Endodermal cell (in vitro differentiated cells): ENCODE data around the gene CORO2A. TPM values are rescaled to one million over a fixed set of nuclear protein-coding genes. Genes with fewer than 3 reads are reported as not detected.

Experiments used
- DNase-seq: peaks from one replicate; pipeline ENCODE4 v3.0.0-alpha.2; 2017
- H3K27ac ChIP-seq: 2 replicates; pipeline ENCODE4 v1.5.1; 2013; ENCODE audit warnings: mild to moderate bottlenecking, low read depth, low read length, moderate library complexity
- H3K27me3 ChIP-seq: 2 replicates; pipeline ENCODE4 v1.6.1; 2013; ENCODE audit warnings: mild to moderate bottlenecking, low read length, moderate library complexity; ENCODE audit not compliant: insufficient read depth, control insufficient read depth, poor library complexity, severe bottlenecking
- H3K36me3 ChIP-seq: 2 replicates; pipeline ENCODE4 v1.7.0; 2013; ENCODE audit warnings: mild to moderate bottlenecking, low read length, moderate library complexity; ENCODE audit not compliant: control insufficient read depth, insufficient read depth
- H3K4me1 ChIP-seq: one replicate; pipeline ENCODE4 v1.7.0; 2013; ENCODE audit warnings: low read length; ENCODE audit not compliant: control insufficient read depth, insufficient read depth
- H3K4me3 ChIP-seq: 2 replicates; pipeline ENCODE4 v1.5.1; 2013; ENCODE audit warnings: mild to moderate bottlenecking, low read length, moderate library complexity
- H3K9ac ChIP-seq: 2 replicates; pipeline ENCODE4 v1.6.1; 2013; ENCODE audit warnings: mild to moderate bottlenecking, low read length, moderate library complexity; ENCODE audit not compliant: poor library complexity, severe bottlenecking; ENCODE audit errors: extremely low read depth
- H3K9me3 ChIP-seq: 2 replicates; pipeline ENCODE4 v1.6.1; 2013; ENCODE audit warnings: mild to moderate bottlenecking, low read length, moderate library complexity; ENCODE audit not compliant: control insufficient read depth
- H3K27ac Mint-ChIP-seq: 2 replicates; pipeline ENCODE4 v1.8.0; 2020; ENCODE audit warnings: mixed read lengths
- H3K27me3 Mint-ChIP-seq: 2 replicates; pipeline ENCODE4 v1.8.0; 2021; ENCODE audit warnings: mild to moderate bottlenecking, mixed read lengths; ENCODE audit not compliant: insufficient read depth
- H3K36me3 Mint-ChIP-seq: 2 replicates; pipeline ENCODE4 v1.8.0; 2020; ENCODE audit warnings: low read depth, mixed read lengths
- H3K4me1 Mint-ChIP-seq: 2 replicates; pipeline ENCODE4 v1.8.0; 2020; ENCODE audit warnings: mixed read lengths
- H3K4me3 Mint-ChIP-seq: 2 replicates; pipeline ENCODE4 v1.8.0; 2020; ENCODE audit warnings: mild to moderate bottlenecking, moderate library complexity, mixed read lengths
- H3K9me3 Mint-ChIP-seq: 2 replicates; pipeline ENCODE4 v1.8.0; 2020; ENCODE audit warnings: mild to moderate bottlenecking, mixed read lengths
- WGBS, 2 experiments: methylation state at CpG; one replicate each; pipeline versions ENCODE4 v1.1.5 to v1.1.7; 2013; ENCODE audit warnings: missing lambda C conversion rate in 2 of 2, mixed read lengths in 1 of 2; ENCODE audit not compliant: insufficient coverage in 1 of 2, insufficient read length in 1 of 2; 5-methylcytosine and 5-hydroxymethylcytosine counted together
- total RNA-seq, 2 donors: library from RNA; stranded (reverse); fragmentation: NEBNext Ultra II Directional in 1 of 2; extraction: Animal tissue kit (Norgen Biotek cat#: 25700) in 1 of 2; gene quantifications; 2 replicates in 1 of 2; 3 replicates in 1 of 2; pipeline ENCODE4 v1.2.1, GENCODE V29; 2021
- TF ChIP-seq, protein P1 (sequence below): fragments of 200-600 bp; sonication (generic); conservative IDR thresholded peaks from 2 replicates; pipeline ENCODE4 v1.5.0; 2021; ENCODE audit warnings: antibody characterized with exemption, mild to moderate bottlenecking

The CORO2A gene
- total RNA-seq, 2 donors from 2014 or later = 21.0 to 22.8 TPM

DNA sequence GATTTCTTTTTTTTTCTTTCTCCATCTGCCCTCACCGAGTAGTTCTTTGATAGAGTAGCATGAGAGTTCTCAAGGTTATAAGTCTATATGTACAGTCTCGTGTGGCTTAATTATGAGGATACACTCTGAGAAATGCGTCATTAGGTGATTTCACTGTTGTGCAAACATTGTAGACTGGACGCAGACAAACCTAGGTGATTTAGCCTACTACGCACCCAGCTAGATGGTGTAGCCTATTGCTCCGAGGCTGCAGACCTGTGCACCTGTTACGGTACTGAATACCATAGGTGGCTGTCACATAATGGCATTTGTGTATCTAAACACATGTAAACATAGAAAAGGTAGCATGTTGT, 26.9 kb upstream of the CORO2A start:
- Histone ChIP-seq H3K9ac (no peak overlapping the region), H3K27ac (no peak overlapping the region), H3K4me3 (no peak overlapping the region), H3K4me1 (no peaks in the 10 kb centered on the region), H3K27me3 (no peaks in the 10 kb centered on the region), H3K9me3 (no peaks in the 10 kb centered on the region), H3K36me3 (peaks cover 19% of the 10 kb centered on the region)
- Mint-ChIP-seq H3K4me3 (no peak overlapping the region), H3K36me3 (peaks cover 47% of the 10 kb centered on the region), H3K4me1 (no peaks in the 10 kb centered on the region), H3K27ac (no peak overlapping the region), H3K9me3 (no peaks in the 10 kb centered on the region), H3K27me3 (no peaks in the 10 kb centered on the region)
- 91 to 95% methylated on average over 5 to 7 of the region's 7 CpGs for WGBS, 2 experiments
- TF ChIP-seq, protein P1, sequence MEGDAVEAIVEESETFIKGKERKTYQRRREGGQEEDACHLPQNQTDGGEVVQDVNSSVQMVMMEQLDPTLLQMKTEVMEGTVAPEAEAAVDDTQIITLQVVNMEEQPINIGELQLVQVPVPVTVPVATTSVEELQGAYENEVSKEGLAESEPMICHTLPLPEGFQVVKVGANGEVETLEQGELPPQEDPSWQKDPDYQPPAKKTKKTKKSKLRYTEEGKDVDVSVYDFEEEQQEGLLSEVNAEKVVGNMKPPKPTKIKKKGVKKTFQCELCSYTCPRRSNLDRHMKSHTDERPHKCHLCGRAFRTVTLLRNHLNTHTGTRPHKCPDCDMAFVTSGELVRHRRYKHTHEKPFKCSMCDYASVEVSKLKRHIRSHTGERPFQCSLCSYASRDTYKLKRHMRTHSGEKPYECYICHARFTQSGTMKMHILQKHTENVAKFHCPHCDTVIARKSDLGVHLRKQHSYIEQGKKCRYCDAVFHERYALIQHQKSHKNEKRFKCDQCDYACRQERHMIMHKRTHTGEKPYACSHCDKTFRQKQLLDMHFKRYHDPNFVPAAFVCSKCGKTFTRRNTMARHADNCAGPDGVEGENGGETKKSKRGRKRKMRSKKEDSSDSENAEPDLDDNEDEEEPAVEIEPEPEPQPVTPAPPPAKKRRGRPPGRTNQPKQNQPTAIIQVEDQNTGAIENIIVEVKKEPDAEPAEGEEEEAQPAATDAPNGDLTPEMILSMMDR = no peak
- no peak for DNase-seq

DNA sequence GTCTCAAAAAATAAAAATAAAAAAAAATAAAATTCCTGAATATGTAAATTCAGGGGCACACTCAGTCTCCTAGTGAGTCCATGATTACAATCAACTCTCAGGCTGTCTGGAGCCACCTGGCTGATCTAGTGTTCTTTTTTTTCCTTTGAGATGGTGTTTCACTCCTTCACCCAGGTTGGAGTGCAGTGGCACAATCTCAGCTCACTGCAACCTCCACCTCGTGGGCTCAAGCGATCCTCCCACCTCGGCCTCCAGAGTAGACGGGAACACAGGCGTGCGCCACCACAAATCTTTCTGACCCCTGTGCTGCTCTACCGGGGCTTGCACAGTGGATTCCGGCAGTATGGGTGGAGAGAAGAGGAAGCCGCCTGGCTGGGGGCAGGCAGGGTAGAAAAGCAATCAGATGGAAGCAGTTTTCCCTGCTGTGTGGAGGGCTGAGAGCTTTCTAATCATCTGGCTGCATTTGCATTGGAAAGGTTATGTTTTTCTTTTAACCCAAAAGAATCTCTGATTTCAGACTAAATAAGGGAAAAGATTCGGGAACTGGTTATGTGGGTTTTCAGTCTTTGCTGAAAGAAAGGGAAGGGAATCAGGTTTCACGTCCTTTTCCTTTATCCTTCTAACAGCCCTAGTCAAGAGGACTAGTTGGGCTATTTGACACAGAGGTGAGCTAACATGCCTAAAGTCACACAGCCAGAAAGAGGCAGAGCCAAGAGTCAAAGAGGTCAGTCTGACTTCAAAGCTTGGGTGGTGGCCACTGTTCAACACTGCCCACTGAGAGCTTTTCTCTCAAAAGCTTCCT, 26.3 kb upstream of the CORO2A start:
- Mint-ChIP-seq H3K4me3 (no peak overlapping the region), H3K4me1 (no peaks in the 10 kb centered on the region)
- no peaks in the 10 kb centered on the region for H3K27me3 ChIP-seq

DNA sequence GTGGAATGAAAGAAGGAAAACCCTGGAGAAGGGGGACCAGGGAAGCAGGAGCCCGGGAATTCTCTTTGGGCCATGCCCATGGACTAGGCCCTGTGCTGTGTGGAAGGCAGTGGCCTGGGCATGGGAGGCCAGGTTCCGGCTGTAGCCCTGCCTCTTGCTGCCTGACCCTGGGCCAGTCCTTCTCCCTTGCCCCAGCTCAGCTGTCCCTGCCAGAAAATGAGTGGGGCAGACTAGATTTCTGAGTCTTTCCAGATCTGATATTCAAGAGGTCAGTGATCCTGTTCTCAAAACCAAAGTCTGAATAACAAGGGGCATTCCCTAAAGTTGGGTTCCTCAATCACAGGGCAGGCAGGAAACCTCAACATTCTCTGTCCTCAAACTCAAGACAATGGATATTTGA, 24.8 kb upstream of the CORO2A start:
- Histone ChIP-seq H3K27me3 (no peaks in the 10 kb centered on the region), H3K9me3 (no peaks in the 10 kb centered on the region), H3K9ac (no peak overlapping the region), H3K27ac (no peak overlapping the region), H3K36me3 (peaks cover 30% of the 10 kb centered on the region), H3K4me3 (no peak overlapping the region), H3K4me1 (no peaks in the 10 kb centered on the region)
- H3K4me1 Mint-ChIP-seq = no peaks in the 10 kb centered on the region
- no peaks in the 10 kb centered on the region for H3K27me3 Mint-ChIP-seq
- no peak overlapping the region for H3K4me3 Mint-ChIP-seq
- H3K36me3 Mint-ChIP-seq = peaks cover 52% of the 10 kb centered on the region
- H3K27ac Mint-ChIP-seq = no peak overlapping the region
- WGBS, 2 experiments = 91% methylated on average over 2 of the region's 2 CpGs; no CpG with 5 or more reads in 1 of the 2 experiments
- no peaks in the 10 kb centered on the region for H3K9me3 Mint-ChIP-seq
- TF ChIP-seq, protein P1 = no peak
- DNase-seq = no peak

More for the DNA sequence above, 26.3 kb upstream of the CORO2A start:
- Histone ChIP-seq H3K9ac (no peak overlapping the region), H3K4me1 (no peaks in the 10 kb centered on the region), H3K36me3 (peaks cover 20% of the 10 kb centered on the region), H3K4me3 (no peak overlapping the region), H3K9me3 (no peaks in the 10 kb centered on the region), H3K27ac (no peak overlapping the region)
- TF ChIP-seq, protein P1 = no peak
- WGBS, 2 experiments = 93 to 100% methylated on average over 2 to 11 of the region's 11 CpGs
- no peaks in the 10 kb centered on the region for H3K9me3 Mint-ChIP-seq
- H3K27ac Mint-ChIP-seq = peak overlapping the region; percentile 58
- DNase-seq = peak; percentile 63
- peaks cover 48% of the 10 kb centered on the region for H3K36me3 Mint-ChIP-seq
- no peaks in the 10 kb centered on the region for H3K27me3 Mint-ChIP-seq
